Adrenal gland (tissue), 12 donors: ENCODE measurements around the gene METTL5. TPM values are rescaled to one million over a fixed set of nuclear protein-coding genes. Genes with fewer than 3 reads are reported as not detected.
A peak's percentile ranks its signal among the peaks of the same experiment; 100 is the strongest.

ENCODE experiments used
- DNase-seq, 7 donors: peaks; one replicate each; pipeline ENCODE4 v3.0.0-alpha.2; 2019 to 2020
- H3K27ac ChIP-seq, 5 donors: fragments of 200-600 bp; sonication (generic) in 4 of 5; 1 replicate in 3 of 5; 2 replicates in 2 of 5; pipeline versions ENCODE4 v1.5.1 to v1.8.0; 2016 to 2020; ENCODE audit warnings: mild to moderate bottlenecking in 1 of 5
- H3K27me3 ChIP-seq: fragments of 200-600 bp; 2 replicates; pipeline ENCODE4 v1.8.0; 2021
- H3K36me3 ChIP-seq, 2 donors: fragments of 200-600 bp; replicated peaks in 1 of 2; 1 replicate in 1 of 2; 2 replicates in 1 of 2; pipeline versions ENCODE4 v1.5.1 to v1.8.0; 2018 to 2022
- H3K4me1 ChIP-seq, 2 donors: fragments of 200-600 bp; replicated peaks in 1 of 2; 1 replicate in 1 of 2; 2 replicates in 1 of 2; pipeline versions ENCODE4 v1.5.1 to v1.8.0; 2018 to 2021
- H3K4me3 ChIP-seq, 4 donors: fragments of 200-600 bp; sonication (generic) in 3 of 4; one replicate each; pipeline ENCODE4 v1.5.1; 2016 to 2018
- H3K9me3 ChIP-seq, 3 donors: fragments of 200-600 bp; sonication (generic) in 1 of 3; replicated peaks in 1 of 3; 1 replicate in 2 of 3; 2 replicates in 1 of 3; pipeline versions ENCODE4 v1.5.1 to v1.8.0; 2016 to 2021
- POLR2A ChIP-seq, 2 donors: fragments of 450-650 bp; IDR thresholded peaks; one replicate each; pipeline ENCODE4 v1.6.1; 2017; ENCODE audit warnings: antibody characterized with exemption in 2 of 2, mild to moderate bottlenecking in 2 of 2, moderate library complexity in 1 of 2
- WGBS, 4 donors: extraction: QIAGEN DNeasy Blood & Tissue Kit in 2 of 4; methylation state at CpG; one replicate each; pipeline versions ENCODE4 v1.1.5 to v1.1.7; 2013 to 2017; 5-methylcytosine and 5-hydroxymethylcytosine counted together
- intact Hi-C, 2 donors: fragments of 100-400 bp; cut with DNase I; formaldehyde crosslinking; loops; one replicate each; pipeline versions ENCODE4 v1.14.1 to v1.15.0; 2022 to 2023
- polyA plus RNA-seq, 3 donors: library from polyadenylated mRNA; stranded (reverse); fragments of 200-250 nt in 2 of 3; fragments of 350-450 nt in 1 of 3; fragmentation: Illumina TruSeq in 1 of 3; extraction: RNeasy Lipid Tissue Mini Kit (QIAGEN cat#74804) in 1 of 3; gene quantifications; one replicate each; pipeline ENCODE4 v1.2.3, GENCODE V29; 2013 to 2014
- total RNA-seq, 9 donors: library from RNA; depleted of rRNA in 4 of 9; stranded (reverse); fragments of >200 nt in 4 of 9; fragments of 120-200 nt in 1 of 9; fragmentation: NEBNext Ultra II Directional in 1 of 9; extraction: Animal tissue kit (Norgen Biotek cat#: 25700) in 1 of 9; gene quantifications; one replicate each; pipeline versions ENCODE4 v1.1.0 to v1.2.4, GENCODE V29; 2013 to 2023
- TF ChIP-seq, protein P1 (sequence below), 6 experiments: fragments of 450-650 bp in 4 of 6; fragments of 200-600 bp in 2 of 6; sonication (generic) in 1 of 6; IDR thresholded peaks; 1 replicate in 5 of 6; 2 replicates in 1 of 6; pipeline versions ENCODE4 v1.5.1 to v1.8.0; 2016 to 2021; ENCODE audit warnings: antibody characterized with exemption in 6 of 6, mild to moderate bottlenecking in 2 of 6, moderate library complexity in 1 of 6
- donor health status: healthy with polysubstance abuse.
- donor health status: Bipolar disorder and iron deficiency.
- donor health status: DM: yes; HTN: yes; CAD: no.
- donor health status: DM: no; HTN: no; CAD: no.
- donor health status: DM: no; HTN: no; CAD: no.
- donor health status: DM: yes; HTN: yes; CAD: no.

METTL5 gene
- total and polyA plus RNA-seq, 12 donors = 18.2 to 89.1 (median 50.2) TPM

DNA sequence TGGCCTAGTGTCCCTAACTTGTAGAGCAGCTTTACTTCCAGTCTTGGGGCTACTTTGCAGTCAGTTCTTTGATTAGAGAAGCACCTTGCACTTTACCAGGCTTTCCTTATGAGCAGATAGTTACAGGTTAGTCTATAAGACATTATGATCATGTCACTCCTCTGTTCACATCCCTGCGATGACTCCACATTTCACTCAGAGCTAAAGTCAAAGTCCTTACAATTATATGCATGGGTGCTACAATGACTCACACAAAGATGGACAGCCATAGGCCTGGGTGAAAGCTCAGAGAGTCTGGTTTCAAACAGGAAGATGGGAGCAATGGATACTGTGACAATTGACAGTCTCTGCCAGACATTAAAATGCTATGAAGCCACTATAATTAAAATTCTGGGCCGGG lies 53.1 kb downstream of the METTL5 start:
- no peak for TF ChIP-seq POLR2A (IDR thresholded peaks at IDR 0.05)
- TF ChIP-seq, protein P1, sequence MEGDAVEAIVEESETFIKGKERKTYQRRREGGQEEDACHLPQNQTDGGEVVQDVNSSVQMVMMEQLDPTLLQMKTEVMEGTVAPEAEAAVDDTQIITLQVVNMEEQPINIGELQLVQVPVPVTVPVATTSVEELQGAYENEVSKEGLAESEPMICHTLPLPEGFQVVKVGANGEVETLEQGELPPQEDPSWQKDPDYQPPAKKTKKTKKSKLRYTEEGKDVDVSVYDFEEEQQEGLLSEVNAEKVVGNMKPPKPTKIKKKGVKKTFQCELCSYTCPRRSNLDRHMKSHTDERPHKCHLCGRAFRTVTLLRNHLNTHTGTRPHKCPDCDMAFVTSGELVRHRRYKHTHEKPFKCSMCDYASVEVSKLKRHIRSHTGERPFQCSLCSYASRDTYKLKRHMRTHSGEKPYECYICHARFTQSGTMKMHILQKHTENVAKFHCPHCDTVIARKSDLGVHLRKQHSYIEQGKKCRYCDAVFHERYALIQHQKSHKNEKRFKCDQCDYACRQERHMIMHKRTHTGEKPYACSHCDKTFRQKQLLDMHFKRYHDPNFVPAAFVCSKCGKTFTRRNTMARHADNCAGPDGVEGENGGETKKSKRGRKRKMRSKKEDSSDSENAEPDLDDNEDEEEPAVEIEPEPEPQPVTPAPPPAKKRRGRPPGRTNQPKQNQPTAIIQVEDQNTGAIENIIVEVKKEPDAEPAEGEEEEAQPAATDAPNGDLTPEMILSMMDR (IDR thresholded peaks at IDR 0.05) = no peak
- Histone ChIP-seq H3K27me3 (peaks cover 16% of the 10 kb centered on the region), H3K4me1 (peaks cover 0 to 11% of the 10 kb centered on the region in 2 donors), H3K36me3 (no peaks in the 10 kb centered on the region), H3K4me3 (no peak overlapping the region), H3K9me3 (no peaks in the 10 kb centered on the region), H3K27ac (no peak overlapping the region)
- WGBS, 4 donors = 95 to 98% (median 96%) methylated on average over 2 of the region's 2 CpGs
- DNase-seq = no peak
- intact Hi-C loops = no loop called here

DNA sequence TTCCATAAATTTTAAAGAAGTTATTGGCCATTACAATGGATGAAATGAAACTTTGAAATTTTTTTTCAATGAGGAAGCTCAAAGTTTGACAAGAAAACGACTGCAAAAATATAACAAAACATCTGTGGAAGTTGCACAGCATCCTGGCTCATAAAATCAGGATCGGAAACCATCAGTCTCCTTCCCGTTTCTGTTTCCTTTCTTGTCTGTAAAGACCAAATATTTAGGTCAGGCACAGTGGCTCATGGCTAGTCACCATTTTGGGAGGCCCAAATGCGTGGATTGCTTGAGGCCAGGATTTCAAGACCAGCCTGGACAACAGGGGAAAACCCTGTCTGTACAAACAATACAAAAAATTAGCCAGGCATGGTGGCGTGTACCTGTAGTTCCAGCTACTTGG lies 53.7 kb downstream of the METTL5 start:
- Histone ChIP-seq H3K4me1 (peaks cover 0 to 11% of the 10 kb centered on the region in 2 donors), H3K4me3 (no peak overlapping the region), H3K9me3 (no peaks in the 10 kb centered on the region), H3K27me3 (peaks cover 16% of the 10 kb centered on the region), H3K27ac (no peak overlapping the region), H3K36me3 (no peaks in the 10 kb centered on the region)
- intact Hi-C loops = no loop called here
- WGBS, 4 donors = 73 to 84% (median 77%) methylated on average over 5 of the region's 5 CpGs
- no peak for TF ChIP-seq POLR2A (IDR thresholded peaks at IDR 0.05)
- no peak for DNase-seq

DNA sequence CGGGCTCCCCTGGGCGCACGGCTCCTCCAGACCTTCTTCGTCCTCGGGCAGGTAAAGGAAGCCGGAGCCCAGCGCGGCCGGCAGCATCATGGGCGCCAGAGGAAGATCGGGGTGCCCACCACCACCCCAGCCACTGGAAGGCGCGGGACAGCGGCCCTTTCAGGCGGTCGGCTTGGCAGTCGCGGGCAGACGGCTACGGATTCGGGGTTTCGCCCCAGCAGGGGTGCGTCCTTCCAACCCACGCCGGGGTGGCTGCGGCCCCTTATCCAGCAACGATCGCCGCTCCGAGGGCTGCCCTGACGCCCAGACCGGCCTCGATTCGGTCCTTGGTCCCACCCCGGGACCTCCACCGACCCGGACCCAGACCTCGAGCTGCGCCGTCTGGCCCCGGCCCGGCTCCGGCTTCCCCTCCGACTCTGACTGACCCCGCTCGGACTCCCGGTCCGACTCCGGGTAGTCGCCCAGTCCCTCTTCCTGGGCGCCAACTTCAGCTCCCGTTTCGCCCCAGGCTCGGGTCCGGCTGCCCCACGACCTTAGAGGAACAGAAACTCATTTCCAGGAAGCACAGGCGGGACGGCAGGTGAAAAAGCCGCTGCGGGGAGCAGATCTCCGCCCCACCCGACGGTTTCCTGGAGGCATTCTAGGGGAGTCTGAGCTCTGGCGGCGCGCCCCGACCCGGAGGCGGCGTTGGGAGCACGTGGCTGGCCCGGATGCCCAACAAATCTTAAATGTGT lies 56.3 kb downstream of the METTL5 start:
- DNase-seq = peak in 3 of 7 donors; percentile 14 to 27 (median 24)
- no peak overlapping the region for H3K27ac ChIP-seq

DNA sequence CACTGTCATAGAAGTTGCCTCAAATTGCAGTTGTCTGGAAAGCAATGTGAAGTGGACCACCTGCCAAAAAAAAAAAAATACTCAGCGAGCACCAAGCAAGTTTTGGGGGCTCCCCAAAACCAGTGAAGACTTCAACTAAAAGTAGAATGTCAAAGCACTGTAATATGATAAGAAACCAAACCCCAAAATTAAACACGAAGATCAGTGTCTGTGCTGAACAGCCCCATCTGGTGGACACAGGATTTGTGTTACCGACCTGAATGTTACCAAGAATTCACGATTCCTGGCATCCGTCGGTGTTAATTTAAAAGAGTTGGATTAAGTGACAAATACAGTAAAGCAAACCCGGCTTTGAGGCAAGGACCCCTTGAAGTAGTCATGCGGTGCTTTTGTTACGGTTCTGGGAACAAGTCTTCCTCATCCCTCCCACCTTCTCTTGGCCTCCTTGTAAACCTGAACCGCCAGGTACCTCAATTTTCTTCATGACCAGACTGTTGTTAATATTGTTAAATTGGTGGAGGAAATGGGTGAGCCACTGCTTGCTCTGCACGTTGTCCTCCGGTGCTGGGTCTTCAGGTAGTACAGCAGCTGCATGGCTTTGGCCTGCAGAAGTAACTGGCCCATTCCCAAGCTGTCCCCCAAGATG lies 57.3 kb downstream of the METTL5 start:
- H3K27me3 ChIP-seq = peaks cover 16% of the 10 kb centered on the region
- WGBS, 4 donors = 15 to 25% (median 18%) methylated on average over 12 of the region's 12 CpGs
- no peak overlapping the region for H3K27ac ChIP-seq
- intact Hi-C loops = no loop called here
- no peak overlapping the region for H3K4me3 ChIP-seq
- H3K4me1 ChIP-seq = peaks cover 0 to 11% of the 10 kb centered on the region in 2 donors
- H3K36me3 ChIP-seq = no peaks in the 10 kb centered on the region
- TF ChIP-seq POLR2A (IDR thresholded peaks at IDR 0.05) = no peak
- TF ChIP-seq, protein P1 (IDR thresholded peaks at IDR 0.05) = peak; percentile 52 to 79 (median 62)
- peak; percentile 46 to 85 (median 66) for DNase-seq
- no peaks in the 10 kb centered on the region for H3K9me3 ChIP-seq

More for the DNA sequence above, 56.3 kb downstream of the METTL5 start:
- Histone ChIP-seq H3K36me3 (no peaks in the 10 kb centered on the region), H3K4me1 (peaks cover 0 to 11% of the 10 kb centered on the region in 2 donors), H3K4me3 (peak overlapping the region in 1 of 4 donors; percentile 52), H3K9me3 (no peaks in the 10 kb centered on the region), H3K27me3 (peaks cover 16% of the 10 kb centered on the region)
- intact Hi-C loops = no loop called here
- WGBS, 4 donors = 14 to 46% (median 19%) methylated on average over 29 to 72 of the region's 72 CpGs
- TF ChIP-seq POLR2A (IDR thresholded peaks at IDR 0.05) = no peak
- TF ChIP-seq, protein P1 (IDR thresholded peaks at IDR 0.05) = no peak
